Activated T-cell treated with anti-CD3 and anti-CD28 coated beads for 48 hours (primary cell): ENCODE data around the gene BCL7A.
"Not testable (repeated sequence)": the region's sequence is repeated elsewhere in the genome, so short reads cannot be mapped to it uniquely, and the experiment has no call there.

Experiments
- DNase-seq: peaks from one replicate; pipeline ENCODE4 v3.0.0-alpha.2; 2020; ENCODE audit warnings: low read depth

BCL7A gene

GRCh38 chr12:122094735-122095631 lies 73.3 kb downstream of the BCL7A start:
- DNase-seq: no peak

- DNase-seq: no peak
Measured at GRCh38 chr12:122096014-122096413, 74.3 kb downstream of the BCL7A start.

GRCh38 chr12:122096591-122097149 lies 75.0 kb downstream of the BCL7A start:
- DNase-seq: no peak

- no peak for DNase-seq
Measured at GRCh38 chr12:122097584-122097926, 75.9 kb downstream of the BCL7A start.

GRCh38 chr12:122097927-122098756 lies 76.5 kb downstream of the BCL7A start:
- DNase-seq: no peak

GRCh38 chr12:122099280-122099749 lies 77.6 kb downstream of the BCL7A start:
- no peak for DNase-seq

GRCh38 chr12:122099856-122100255 lies 78.2 kb downstream of the BCL7A start:
- no peak for DNase-seq

- DNase-seq: no peak
Measured at GRCh38 chr12:122100568-122100967, 78.9 kb downstream of the BCL7A start.

- no peak for DNase-seq
Measured at GRCh38 chr12:122102331-122102730, 80.6 kb downstream of the BCL7A start.

- no peak for DNase-seq
Measured at GRCh38 chr12:122104844-122105243, 83.2 kb downstream of the BCL7A start.

- DNase-seq: not testable (repeated sequence)
Measured at GRCh38 chr12:122105496-122105895, 83.8 kb downstream of the BCL7A start.

- no peak for DNase-seq
Measured at GRCh38 chr12:122106843-122107242, 85.2 kb downstream of the BCL7A start.

GRCh38 chr12:122107261-122107660 lies 85.6 kb downstream of the BCL7A start:
- DNase-seq: no peak

GRCh38 chr12:122111089-122111641 lies 89.5 kb downstream of the BCL7A start:
- no peak for DNase-seq
